SU-DHL-6 (cell line): ENCODE data around the gene PCDHAC1.

Experiments
- H2AFZ ChIP-seq: fragments of 200-600 bp; sonication (generic); 2 replicates; pipeline ENCODE4 v1.6.1; 2014; ENCODE audit warnings: low read depth, mild to moderate bottlenecking, moderate library complexity, mixed read lengths, antibody characterized with exemption, low read length; ENCODE audit not compliant: severe bottlenecking
- H3F3A ChIP-seq: fragments of 200-600 bp; shearing (Covaris generic); 2 replicates; pipeline ENCODE4 v1.6.0; 2016; ENCODE audit warnings: antibody characterized with exemption, mild to moderate bottlenecking; ENCODE audit not compliant: insufficient read depth
- H3K27ac ChIP-seq: fragments of 200-600 bp; sonication (generic); 2 replicates; pipeline ENCODE4 v1.5.1; 2016; ENCODE audit warnings: low read depth, mild to moderate bottlenecking, low read length, moderate library complexity, mixed read lengths
- H3K27me3 ChIP-seq: fragments of 200-600 bp; sonication (generic), shearing (Covaris generic); 2 replicates; pipeline ENCODE4 v1.6.0; 2014; ENCODE audit warnings: mild to moderate bottlenecking, low read length
- H3K36me3 ChIP-seq: fragments of 200-600 bp; sonication (generic); 2 replicates; pipeline ENCODE4 v1.6.1; 2014; ENCODE audit warnings: mild to moderate bottlenecking, low read length, mixed read lengths
- H3K4me2 ChIP-seq: fragments of 300-600, 200-600 bp; shearing (Covaris generic), sonication (generic); 2 replicates; pipeline ENCODE4 v1.6.0; 2014; ENCODE audit warnings: low read length, low read depth, mild to moderate bottlenecking; ENCODE audit not compliant: poor library complexity, severe bottlenecking
- H3K4me3 ChIP-seq: fragments of 200-600 bp; sonication (generic); 2 replicates; pipeline ENCODE4 v1.5.1; 2014; ENCODE audit warnings: antibody characterized with exemption, low read length, mild to moderate bottlenecking, mixed read lengths; ENCODE audit not compliant: insufficient read depth, poor library complexity, severe bottlenecking
- H3K79me2 ChIP-seq: fragments of 200-600 bp; sonication (generic); 2 replicates; pipeline ENCODE4 v1.6.1; 2014; ENCODE audit warnings: mild to moderate bottlenecking, low read length, moderate library complexity; ENCODE audit not compliant: insufficient read depth
- H3K9ac ChIP-seq: fragments of 200-600 bp; sonication (generic); 2 replicates; pipeline ENCODE4 v1.7.0; 2014; ENCODE audit warnings: mild to moderate bottlenecking, low read length
- H3K9me2 ChIP-seq: fragments of 200-600 bp; sonication (generic); replicated peaks from 2 replicates; pipeline ENCODE4 v1.6.1; 2014; ENCODE audit warnings: low read length; ENCODE audit not compliant: insufficient read depth
- H3K9me3 ChIP-seq: fragments of 200-600 bp; sonication (generic); 2 replicates; pipeline ENCODE4 v1.6.1; 2014; ENCODE audit warnings: low read length, mixed read lengths; ENCODE audit not compliant: insufficient read depth
- H4K20me1 ChIP-seq: fragments of 200-600 bp; sonication (generic); 2 replicates; pipeline ENCODE4 v1.6.1; 2014; ENCODE audit warnings: low read depth, mild to moderate bottlenecking, antibody characterized with exemption, low read length, moderate library complexity, mixed read lengths
- CTCF ChIP-seq: fragments of 200-600 bp; sonication (generic); IDR thresholded peaks from one replicate; pipeline ENCODE4 v1.5.1; 2017; ENCODE audit warnings: antibody characterized with exemption, mild to moderate bottlenecking, low read length, moderate library complexity; ENCODE audit not compliant: insufficient read depth, poor library complexity, severe bottlenecking
- EZH2phosphoT487 ChIP-seq: fragments of 200-600 bp; sonication (generic), shearing (Covaris generic); conservative IDR thresholded peaks from 2 replicates; pipeline ENCODE4 v1.6.1; 2018; ENCODE audit warnings: mild to moderate bottlenecking, antibody characterized with exemption, low read length, moderate library complexity, mixed read lengths

PCDHAC1 gene

GRCh38 chr5:140962190-140962589 lies 36.1 kb downstream of the PCDHAC1 start:
- Histone ChIP-seq H3K36me3 (no peaks in the 10 kb centered on the region), H4K20me1 (no peaks in the 10 kb centered on the region), H2AFZ (no peak overlapping the region), H3K9ac (no peak overlapping the region), H3K27me3 (no peaks in the 10 kb centered on the region), H3F3A (no peaks in the 10 kb centered on the region), H3K27ac (no peak overlapping the region), H3K4me3 (no peak overlapping the region), H3K79me2 (no peaks in the 10 kb centered on the region), H3K9me3 (no peaks in the 10 kb centered on the region), H3K4me2 (no peak overlapping the region), H3K9me2 (no peaks in the 10 kb centered on the region)
- TF ChIP-seq EZH2phosphoT487, result no peak
- no peak for TF ChIP-seq CTCF

GRCh38 chr5:140964356-140964755 lies 38.3 kb downstream of the PCDHAC1 start:
- no peak overlapping the region for H2AFZ ChIP-seq
- no peak overlapping the region for H3K27ac ChIP-seq
- no peaks in the 10 kb centered on the region for H3K9me3 ChIP-seq
- no peak overlapping the region for H3K4me2 ChIP-seq
- H3K9me2 ChIP-seq, result no peaks in the 10 kb centered on the region
- H3K9ac ChIP-seq, result no peak overlapping the region
- H3K4me3 ChIP-seq, result no peak overlapping the region
- H3F3A ChIP-seq, result no peaks in the 10 kb centered on the region
- H4K20me1 ChIP-seq, result no peaks in the 10 kb centered on the region
- no peaks in the 10 kb centered on the region for H3K27me3 ChIP-seq
- no peaks in the 10 kb centered on the region for H3K36me3 ChIP-seq
- H3K79me2 ChIP-seq, result no peaks in the 10 kb centered on the region
- no peak for TF ChIP-seq CTCF

GRCh38 chr5:140965905-140966292 lies 39.8 kb downstream of the PCDHAC1 start:
- Histone ChIP-seq H3K79me2 (no peaks in the 10 kb centered on the region), H3K36me3 (no peaks in the 10 kb centered on the region), H3K4me3 (no peak overlapping the region), H3K9me3 (no peaks in the 10 kb centered on the region), H4K20me1 (no peaks in the 10 kb centered on the region), H2AFZ (no peak overlapping the region), H3K9ac (no peak overlapping the region), H3K27me3 (no peaks in the 10 kb centered on the region), H3K4me2 (no peak overlapping the region), H3K27ac (no peak overlapping the region), H3K9me2 (no peaks in the 10 kb centered on the region), H3F3A (no peaks in the 10 kb centered on the region)
- TF ChIP-seq EZH2phosphoT487 (no peak), CTCF (no peak)
